ENCODE data around the gene ZBTB42.
"Not testable (repeated sequence)": the region's sequence is repeated elsewhere in the genome, so short reads cannot be mapped to it uniquely, and the experiment has no call there.

ZBTB42 gene

GRCh38 chr14:104822821-104823615 is 22.1 kb downstream of the ZBTB42 start:
- DNase-seq (ENCODE audit: insufficient read length) = no peak
- TF ChIP-seq POLR2A (IDR thresholded peaks at IDR 0.05; ENCODE audit: low read depth, low read length) = no peak
- TF ChIP-seq TAF1 (IDR thresholded peaks at IDR 0.05; ENCODE audit: borderline replicate concordance, low read depth, low read length) = no peak
- no peak for TF ChIP-seq POLR2AphosphoS5 (IDR thresholded peaks at IDR 0.05; ENCODE audit: low read depth, low read length)
- FAIRE-seq = no peak

GRCh38 chr14:104824353-104824997 is 23.6 kb downstream of the ZBTB42 start:
- DNase-seq (ENCODE audit: insufficient read length) = no peak
- no peak for FAIRE-seq
- TF ChIP-seq POLR2AphosphoS5 (IDR thresholded peaks at IDR 0.05; ENCODE audit: low read depth, low read length) = no peak
- TF ChIP-seq TAF1 (IDR thresholded peaks at IDR 0.05; ENCODE audit: borderline replicate concordance, low read depth, low read length) = no peak
- TF ChIP-seq POLR2A (IDR thresholded peaks at IDR 0.05; ENCODE audit: low read depth, low read length) = no peak

GRCh38 chr14:104826189-104826860 is 25.4 kb downstream of the ZBTB42 start:
- TF ChIP-seq POLR2AphosphoS5 (IDR thresholded peaks at IDR 0.05; ENCODE audit: low read depth, low read length) = no peak
- TF ChIP-seq TAF1 (IDR thresholded peaks at IDR 0.05; ENCODE audit: borderline replicate concordance, low read depth, low read length) = no peak
- no peak for TF ChIP-seq POLR2A (IDR thresholded peaks at IDR 0.05; ENCODE audit: low read depth, low read length)
- FAIRE-seq (peak; percentile 93), DNase-seq (ENCODE audit: insufficient read length) (peak; percentile 97)

- DNase-seq (ENCODE audit: insufficient read length) (no peak), FAIRE-seq (no peak)
- TF ChIP-seq POLR2A (IDR thresholded peaks at IDR 0.05; ENCODE audit: low read depth, low read length) = no peak
- no peak for TF ChIP-seq POLR2AphosphoS5 (IDR thresholded peaks at IDR 0.05; ENCODE audit: low read depth, low read length)
- no peak for TF ChIP-seq TAF1 (IDR thresholded peaks at IDR 0.05; ENCODE audit: borderline replicate concordance, low read depth, low read length)
Measured at GRCh38 chr14:104826861-104827176, 25.9 kb downstream of the ZBTB42 start.

GRCh38 chr14:104827177-104828055 is 26.5 kb downstream of the ZBTB42 start:
- FAIRE-seq (peak; percentile 9), DNase-seq (ENCODE audit: insufficient read length) (no peak)
- TF ChIP-seq TAF1 (IDR thresholded peaks at IDR 0.05; ENCODE audit: borderline replicate concordance, low read depth, low read length) (no peak), POLR2A (IDR thresholded peaks at IDR 0.05; ENCODE audit: low read depth, low read length) (no peak), POLR2AphosphoS5 (IDR thresholded peaks at IDR 0.05; ENCODE audit: low read depth, low read length) (no peak)

- FAIRE-seq (no peak), DNase-seq (ENCODE audit: insufficient read length) (no peak)
Measured at GRCh38 chr14:104830781-104831180, 29.9 kb downstream of the ZBTB42 start.

GRCh38 chr14:104836171-104836935 is 35.5 kb downstream of the ZBTB42 start:
- FAIRE-seq; DNase-seq (ENCODE audit: insufficient read length): not testable (repeated sequence)

More at GRCh38 chr14:104830781-104831180, 29.9 kb downstream of the ZBTB42 start:
- TF ChIP-seq POLR2A (IDR thresholded peaks at IDR 0.05; ENCODE audit: low read depth, low read length) (no peak), TAF1 (IDR thresholded peaks at IDR 0.05; ENCODE audit: borderline replicate concordance, low read depth, low read length) (no peak), POLR2AphosphoS5 (IDR thresholded peaks at IDR 0.05; ENCODE audit: low read depth, low read length) (no peak)

- TF ChIP-seq POLR2A (IDR thresholded peaks at IDR 0.05; ENCODE audit: low read depth, low read length) = no peak
- no peak for TF ChIP-seq POLR2AphosphoS5 (IDR thresholded peaks at IDR 0.05; ENCODE audit: low read depth, low read length)
- DNase-seq (ENCODE audit: insufficient read length) (no peak), FAIRE-seq (no peak)
Measured at GRCh38 chr14:104841730-104842129, 40.8 kb downstream of the ZBTB42 start.

GRCh38 chr14:104843006-104843405 is 42.1 kb downstream of the ZBTB42 start:
- FAIRE-seq = no peak
- DNase-seq (ENCODE audit: insufficient read length) = no peak
- TF ChIP-seq TAF1 (IDR thresholded peaks at IDR 0.05; ENCODE audit: borderline replicate concordance, low read depth, low read length) (no peak), POLR2AphosphoS5 (IDR thresholded peaks at IDR 0.05; ENCODE audit: low read depth, low read length) (no peak), POLR2A (IDR thresholded peaks at IDR 0.05; ENCODE audit: low read depth, low read length) (no peak)

- DNase-seq (ENCODE audit: insufficient read length) (no peak), FAIRE-seq (no peak)
- TF ChIP-seq POLR2A (IDR thresholded peaks at IDR 0.05; ENCODE audit: low read depth, low read length) (no peak), TAF1 (IDR thresholded peaks at IDR 0.05; ENCODE audit: borderline replicate concordance, low read depth, low read length) (no peak)
Measured at GRCh38 chr14:104843442-104844305, 42.8 kb downstream of the ZBTB42 start.
